ENCODE measurements around the gene NF2. TPM values are rescaled to one million over a fixed set of nuclear protein-coding genes. Genes with fewer than 3 reads are reported as not detected.

The NF2 gene
- total and polyA plus RNA-seq, 3 donors from 2014 or later, result 23.4 to 45.2 (median 32.5) TPM

GRCh38 chr22:29707471-29707870 is 104.0 kb downstream of the NF2 start:
- WGBS, 2 donors, result 87 to 88% methylated on average over 5 of the region's 5 CpGs
- no peak overlapping the region for H3K27ac ChIP-seq
- no peaks in the 10 kb centered on the region for H3K9me3 ChIP-seq
- no peak overlapping the region for H3K4me3 ChIP-seq
- DNase-seq, result no peak
- H3K36me3 ChIP-seq (ENCODE audit: low read depth, missing control alignments), result no peaks in the 10 kb centered on the region
- no peak for TF ChIP-seq CTCF (IDR thresholded peaks at IDR 0.05)
- no peak for TF ChIP-seq POLR2A (IDR thresholded peaks at IDR 0.05)
- no peaks in the 10 kb centered on the region for H3K27me3 ChIP-seq
- H3K4me1 ChIP-seq, result no peaks in the 10 kb centered on the region
- intact Hi-C loops (cut with DNase I; ENCODE audit: low total_unique reads), result loop anchor here (10.0 kb wide), 1 partner anchor 557 kb away; the partner anchor contains the start of gene OSM

- Histone ChIP-seq H3K4me3 (no peak overlapping the region), H3K27ac (no peak overlapping the region), H3K4me1 (no peaks in the 10 kb centered on the region), H3K9me3 (no peaks in the 10 kb centered on the region), H3K27me3 (no peaks in the 10 kb centered on the region), H3K36me3 (ENCODE audit: low read depth, missing control alignments) (no peaks in the 10 kb centered on the region)
- no peak for TF ChIP-seq POLR2A (IDR thresholded peaks at IDR 0.05)
- no peak for TF ChIP-seq CTCF (IDR thresholded peaks at IDR 0.05)
- no peak for DNase-seq
- 72 to 75% methylated on average over 12 to 15 of the region's 15 CpGs for WGBS, 2 donors
- intact Hi-C loops (cut with DNase I; ENCODE audit: low total_unique reads), result no loop called here
Observed at GRCh38 chr22:29710193-29710592, 106.8 kb downstream of the NF2 start.

- TF ChIP-seq POLR2A (IDR thresholded peaks at IDR 0.05), result no peak
- TF ChIP-seq CTCF (IDR thresholded peaks at IDR 0.05), result no peak
- Histone ChIP-seq H3K9me3 (no peaks in the 10 kb centered on the region), H3K4me3 (no peak overlapping the region), H3K27ac (no peak overlapping the region), H3K36me3 (ENCODE audit: low read depth, missing control alignments) (no peaks in the 10 kb centered on the region), H3K27me3 (no peaks in the 10 kb centered on the region), H3K4me1 (no peaks in the 10 kb centered on the region)
- intact Hi-C loops (cut with DNase I; ENCODE audit: low total_unique reads), result no loop called here
- 50 to 64% methylated on average over 6 to 18 of the region's 18 CpGs for WGBS, 2 donors
- peak; percentile 61 for DNase-seq
Observed at GRCh38 chr22:29710922-29711593, 107.6 kb downstream of the NF2 start.

- no peaks in the 10 kb centered on the region for H3K27me3 ChIP-seq
- no peak for DNase-seq
- intact Hi-C loops (cut with DNase I; ENCODE audit: low total_unique reads), result no loop called here
- WGBS, 2 donors, result 88% methylated on average over 2 of the region's 2 CpGs
- no peak overlapping the region for H3K27ac ChIP-seq
- H3K4me1 ChIP-seq, result no peaks in the 10 kb centered on the region
- H3K9me3 ChIP-seq, result no peaks in the 10 kb centered on the region
- H3K36me3 ChIP-seq (ENCODE audit: low read depth, missing control alignments), result no peaks in the 10 kb centered on the region
- no peak overlapping the region for H3K4me3 ChIP-seq
- TF ChIP-seq POLR2A (IDR thresholded peaks at IDR 0.05), result no peak
- no peak for TF ChIP-seq CTCF (IDR thresholded peaks at IDR 0.05)
Observed at GRCh38 chr22:29712119-29712518, 108.7 kb downstream of the NF2 start.

GRCh38 chr22:29713156-29713727 is 109.8 kb downstream of the NF2 start:
- intact Hi-C loops (cut with DNase I; ENCODE audit: low total_unique reads), result no loop called here
- Histone ChIP-seq H3K27me3 (no peaks in the 10 kb centered on the region), H3K9me3 (no peaks in the 10 kb centered on the region), H3K4me3 (no peak overlapping the region), H3K27ac (no peak overlapping the region), H3K4me1 (no peaks in the 10 kb centered on the region), H3K36me3 (ENCODE audit: low read depth, missing control alignments) (no peaks in the 10 kb centered on the region)
- WGBS, 2 donors, result 41 to 45% methylated on average over 8 of the region's 8 CpGs
- no peak for DNase-seq
- TF ChIP-seq CTCF (IDR thresholded peaks at IDR 0.05), result no peak

Data from testis (tissue), 3 donors.